WTC11 (cell line): Measurements from ENCODE around the gene SHISA9.

Experiments
- CREB1 ChIP-seq: sonication (generic); formaldehyde crosslinking; IDR thresholded peaks from 2 replicates; pipeline ENCODE4 v1.8.0; 2023; ENCODE audit warnings: mild to moderate bottlenecking, missing genetic modification reagents
- GABPB1 ChIP-seq: sonication (generic); formaldehyde crosslinking; IDR thresholded peaks from 2 replicates; pipeline ENCODE4 v1.8.1; 2023; ENCODE audit warnings: mild to moderate bottlenecking, missing genetic modification reagents
- NFE2L1 ChIP-seq: sonication (generic); formaldehyde crosslinking; IDR thresholded peaks from 2 replicates; pipeline ENCODE4 v1.8.1; 2023; ENCODE audit warnings: missing genetic modification reagents
- NR3C1 ChIP-seq: sonication (generic); formaldehyde crosslinking; conservative IDR thresholded peaks from 2 replicates; pipeline ENCODE4 v1.8.1; 2023; ENCODE audit warnings: low read depth, mild to moderate bottlenecking, missing genetic modification reagents
- SMAD3 ChIP-seq: sonication (generic); formaldehyde crosslinking; IDR thresholded peaks from 2 replicates; pipeline ENCODE4 v1.8.0; 2022; ENCODE audit warnings: missing genetic modification reagents, mild to moderate bottlenecking, borderline replicate concordance
- SP1 ChIP-seq: sonication (generic); formaldehyde crosslinking; conservative IDR thresholded peaks from 2 replicates; pipeline ENCODE4 v1.8.1; 2022; ENCODE audit warnings: missing genetic modification reagents
- TEAD4 ChIP-seq: sonication (generic); formaldehyde crosslinking; IDR thresholded peaks from 2 replicates; pipeline ENCODE4 v1.8.0; 2022; ENCODE audit warnings: mild to moderate bottlenecking, missing genetic modification reagents
- TF ChIP-seq, protein P1 (sequence below): fragments of 200-600 bp; IDR thresholded peaks from 2 replicates; pipeline ENCODE4 v1.8.0; 2022; ENCODE audit warnings: antibody characterized with exemption
- TF ChIP-seq, protein P2 (sequence below): sonication (generic); formaldehyde crosslinking; IDR thresholded peaks from 2 replicates; pipeline ENCODE4 v1.8.0; 2022; ENCODE audit warnings: mild to moderate bottlenecking, missing genetic modification reagents
- TF ChIP-seq, protein P3 (sequence below): sonication (generic); formaldehyde crosslinking; IDR thresholded peaks from 2 replicates; pipeline ENCODE4 v1.8.1; 2022; ENCODE audit warnings: low read depth, missing genetic modification reagents, borderline replicate concordance
- TF ChIP-seq, protein P4 (sequence below): sonication (generic); formaldehyde crosslinking; IDR thresholded peaks from 2 replicates; pipeline ENCODE4 v1.8.0; 2022; ENCODE audit warnings: mild to moderate bottlenecking, missing genetic modification reagents
- TF ChIP-seq, protein P5 (sequence below): sonication (generic); formaldehyde crosslinking; IDR thresholded peaks from 2 replicates; pipeline ENCODE4 v1.8.1; 2023; ENCODE audit warnings: mild to moderate bottlenecking, missing genetic modification reagents, borderline replicate concordance
- TF ChIP-seq, protein P6 (sequence below): sonication (generic); formaldehyde crosslinking; conservative IDR thresholded peaks from 2 replicates; pipeline ENCODE4 v1.8.1; 2022; ENCODE audit warnings: mild to moderate bottlenecking, missing genetic modification reagents

DNA sequence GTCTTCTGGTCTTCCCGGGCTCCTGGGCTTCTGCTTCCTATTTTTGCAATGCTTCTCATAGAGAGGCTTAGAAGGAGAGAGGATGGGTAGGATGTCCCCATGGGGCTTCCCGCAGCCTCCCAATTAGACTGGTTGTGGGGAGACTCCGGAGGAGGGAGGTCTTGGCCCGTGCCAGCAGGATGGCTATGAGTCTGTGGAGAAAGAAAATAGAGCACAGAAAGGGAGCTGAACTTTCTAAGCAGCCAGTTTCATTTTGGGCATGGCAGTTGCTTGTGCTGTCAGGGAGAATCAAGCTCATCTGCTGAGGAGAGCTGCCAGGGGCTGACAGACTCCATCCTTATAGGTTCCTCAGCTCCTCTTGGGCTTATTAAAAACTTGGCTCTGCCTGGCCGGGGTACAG lies 204.0 kb downstream of the SHISA9 start:
- TF ChIP-seq, protein P1, sequence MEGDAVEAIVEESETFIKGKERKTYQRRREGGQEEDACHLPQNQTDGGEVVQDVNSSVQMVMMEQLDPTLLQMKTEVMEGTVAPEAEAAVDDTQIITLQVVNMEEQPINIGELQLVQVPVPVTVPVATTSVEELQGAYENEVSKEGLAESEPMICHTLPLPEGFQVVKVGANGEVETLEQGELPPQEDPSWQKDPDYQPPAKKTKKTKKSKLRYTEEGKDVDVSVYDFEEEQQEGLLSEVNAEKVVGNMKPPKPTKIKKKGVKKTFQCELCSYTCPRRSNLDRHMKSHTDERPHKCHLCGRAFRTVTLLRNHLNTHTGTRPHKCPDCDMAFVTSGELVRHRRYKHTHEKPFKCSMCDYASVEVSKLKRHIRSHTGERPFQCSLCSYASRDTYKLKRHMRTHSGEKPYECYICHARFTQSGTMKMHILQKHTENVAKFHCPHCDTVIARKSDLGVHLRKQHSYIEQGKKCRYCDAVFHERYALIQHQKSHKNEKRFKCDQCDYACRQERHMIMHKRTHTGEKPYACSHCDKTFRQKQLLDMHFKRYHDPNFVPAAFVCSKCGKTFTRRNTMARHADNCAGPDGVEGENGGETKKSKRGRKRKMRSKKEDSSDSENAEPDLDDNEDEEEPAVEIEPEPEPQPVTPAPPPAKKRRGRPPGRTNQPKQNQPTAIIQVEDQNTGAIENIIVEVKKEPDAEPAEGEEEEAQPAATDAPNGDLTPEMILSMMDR: no peak
- TF ChIP-seq, protein P2, sequence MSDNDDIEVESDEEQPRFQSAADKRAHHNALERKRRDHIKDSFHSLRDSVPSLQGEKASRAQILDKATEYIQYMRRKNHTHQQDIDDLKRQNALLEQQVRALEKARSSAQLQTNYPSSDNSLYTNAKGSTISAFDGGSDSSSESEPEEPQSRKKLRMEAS (CRISPR knock-in tag): no peak
- TF ChIP-seq, protein P3, sequence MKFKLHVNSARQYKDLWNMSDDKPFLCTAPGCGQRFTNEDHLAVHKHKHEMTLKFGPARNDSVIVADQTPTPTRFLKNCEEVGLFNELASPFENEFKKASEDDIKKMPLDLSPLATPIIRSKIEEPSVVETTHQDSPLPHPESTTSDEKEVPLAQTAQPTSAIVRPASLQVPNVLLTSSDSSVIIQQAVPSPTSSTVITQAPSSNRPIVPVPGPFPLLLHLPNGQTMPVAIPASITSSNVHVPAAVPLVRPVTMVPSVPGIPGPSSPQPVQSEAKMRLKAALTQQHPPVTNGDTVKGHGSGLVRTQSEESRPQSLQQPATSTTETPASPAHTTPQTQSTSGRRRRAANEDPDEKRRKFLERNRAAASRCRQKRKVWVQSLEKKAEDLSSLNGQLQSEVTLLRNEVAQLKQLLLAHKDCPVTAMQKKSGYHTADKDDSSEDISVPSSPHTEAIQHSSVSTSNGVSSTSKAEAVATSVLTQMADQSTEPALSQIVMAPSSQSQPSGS: no peak
- TF ChIP-seq, protein P4, sequence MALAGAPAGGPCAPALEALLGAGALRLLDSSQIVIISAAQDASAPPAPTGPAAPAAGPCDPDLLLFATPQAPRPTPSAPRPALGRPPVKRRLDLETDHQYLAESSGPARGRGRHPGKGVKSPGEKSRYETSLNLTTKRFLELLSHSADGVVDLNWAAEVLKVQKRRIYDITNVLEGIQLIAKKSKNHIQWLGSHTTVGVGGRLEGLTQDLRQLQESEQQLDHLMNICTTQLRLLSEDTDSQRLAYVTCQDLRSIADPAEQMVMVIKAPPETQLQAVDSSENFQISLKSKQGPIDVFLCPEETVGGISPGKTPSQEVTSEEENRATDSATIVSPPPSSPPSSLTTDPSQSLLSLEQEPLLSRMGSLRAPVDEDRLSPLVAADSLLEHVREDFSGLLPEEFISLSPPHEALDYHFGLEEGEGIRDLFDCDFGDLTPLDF (CRISPR knock-in tag): no peak
- TF ChIP-seq NR3C1 (no peak), GABPB1 (no peak), CREB1 (CRISPR knock-in tag) (no peak), NFE2L1 (CRISPR knock-in tag) (no peak), SMAD3 (CRISPR knock-in tag) (no peak), SP1 (no peak), TEAD4 (CRISPR knock-in tag) (no peak)
- TF ChIP-seq, protein P5, sequence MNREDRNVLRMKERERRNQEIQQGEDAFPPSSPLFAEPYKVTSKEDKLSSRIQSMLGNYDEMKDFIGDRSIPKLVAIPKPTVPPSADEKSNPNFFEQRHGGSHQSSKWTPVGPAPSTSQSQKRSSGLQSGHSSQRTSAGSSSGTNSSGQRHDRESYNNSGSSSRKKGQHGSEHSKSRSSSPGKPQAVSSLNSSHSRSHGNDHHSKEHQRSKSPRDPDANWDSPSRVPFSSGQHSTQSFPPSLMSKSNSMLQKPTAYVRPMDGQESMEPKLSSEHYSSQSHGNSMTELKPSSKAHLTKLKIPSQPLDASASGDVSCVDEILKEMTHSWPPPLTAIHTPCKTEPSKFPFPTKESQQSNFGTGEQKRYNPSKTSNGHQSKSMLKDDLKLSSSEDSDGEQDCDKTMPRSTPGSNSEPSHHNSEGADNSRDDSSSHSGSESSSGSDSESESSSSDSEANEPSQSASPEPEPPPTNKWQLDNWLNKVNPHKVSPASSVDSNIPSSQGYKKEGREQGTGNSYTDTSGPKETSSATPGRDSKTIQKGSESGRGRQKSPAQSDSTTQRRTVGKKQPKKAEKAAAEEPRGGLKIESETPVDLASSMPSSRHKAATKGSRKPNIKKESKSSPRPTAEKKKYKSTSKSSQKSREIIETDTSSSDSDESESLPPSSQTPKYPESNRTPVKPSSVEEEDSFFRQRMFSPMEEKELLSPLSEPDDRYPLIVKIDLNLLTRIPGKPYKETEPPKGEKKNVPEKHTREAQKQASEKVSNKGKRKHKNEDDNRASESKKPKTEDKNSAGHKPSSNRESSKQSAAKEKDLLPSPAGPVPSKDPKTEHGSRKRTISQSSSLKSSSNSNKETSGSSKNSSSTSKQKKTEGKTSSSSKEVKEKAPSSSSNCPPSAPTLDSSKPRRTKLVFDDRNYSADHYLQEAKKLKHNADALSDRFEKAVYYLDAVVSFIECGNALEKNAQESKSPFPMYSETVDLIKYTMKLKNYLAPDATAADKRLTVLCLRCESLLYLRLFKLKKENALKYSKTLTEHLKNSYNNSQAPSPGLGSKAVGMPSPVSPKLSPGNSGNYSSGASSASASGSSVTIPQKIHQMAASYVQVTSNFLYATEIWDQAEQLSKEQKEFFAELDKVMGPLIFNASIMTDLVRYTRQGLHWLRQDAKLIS (CRISPR knock-in tag): no peak
- TF ChIP-seq, protein P6, sequence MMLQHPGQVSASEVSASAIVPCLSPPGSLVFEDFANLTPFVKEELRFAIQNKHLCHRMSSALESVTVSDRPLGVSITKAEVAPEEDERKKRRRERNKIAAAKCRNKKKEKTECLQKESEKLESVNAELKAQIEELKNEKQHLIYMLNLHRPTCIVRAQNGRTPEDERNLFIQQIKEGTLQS (CRISPR knock-in tag): no peak
